ENCODE measurements around the gene KHDC4. TPM values are rescaled to one million over a fixed set of nuclear protein-coding genes. Genes with fewer than 3 reads are reported as not detected.

KHDC4 gene
- total and polyA plus RNA-seq, 10 of the 15 experiments (the other 5 are each of a cell fraction or from before 2014, with no cell fraction given), result 11.7 to 109 (median 41.9) TPM

DNA sequence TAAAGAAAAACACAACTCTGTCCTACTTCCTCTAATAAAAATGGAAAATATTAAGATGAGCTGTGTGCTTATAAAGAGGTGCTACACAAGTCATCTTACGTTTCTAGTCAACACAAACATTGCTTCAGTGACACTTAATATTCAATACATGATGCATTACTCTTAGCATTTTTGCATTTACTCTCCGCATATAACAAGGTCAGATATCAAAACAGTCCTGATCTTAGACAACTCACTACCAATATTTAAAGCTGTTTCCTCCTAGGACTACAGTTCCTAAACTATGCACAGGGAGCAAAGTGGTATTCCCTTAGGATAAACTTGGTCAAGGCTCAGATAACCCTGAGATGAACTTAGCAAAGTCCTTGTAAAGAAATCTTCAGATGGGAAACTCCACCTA, 35.3 kb downstream of the KHDC4 start:
- no peak overlapping the region for H3K27ac ChIP-seq (ENCODE audit: control insufficient read depth, insufficient read depth)
- H3K27me3 ChIP-seq (replicated peaks in 1 of 2; ENCODE audit: control insufficient read depth in 2 of 2, insufficient read depth in 2 of 2, low read length in 1 of 2), result no peaks in the 10 kb centered on the region
- H3K9me3 ChIP-seq (replicated peaks; ENCODE audit: control insufficient read depth, insufficient read depth, low read length), result no peaks in the 10 kb centered on the region
- TF ChIP-seq, protein P1, sequence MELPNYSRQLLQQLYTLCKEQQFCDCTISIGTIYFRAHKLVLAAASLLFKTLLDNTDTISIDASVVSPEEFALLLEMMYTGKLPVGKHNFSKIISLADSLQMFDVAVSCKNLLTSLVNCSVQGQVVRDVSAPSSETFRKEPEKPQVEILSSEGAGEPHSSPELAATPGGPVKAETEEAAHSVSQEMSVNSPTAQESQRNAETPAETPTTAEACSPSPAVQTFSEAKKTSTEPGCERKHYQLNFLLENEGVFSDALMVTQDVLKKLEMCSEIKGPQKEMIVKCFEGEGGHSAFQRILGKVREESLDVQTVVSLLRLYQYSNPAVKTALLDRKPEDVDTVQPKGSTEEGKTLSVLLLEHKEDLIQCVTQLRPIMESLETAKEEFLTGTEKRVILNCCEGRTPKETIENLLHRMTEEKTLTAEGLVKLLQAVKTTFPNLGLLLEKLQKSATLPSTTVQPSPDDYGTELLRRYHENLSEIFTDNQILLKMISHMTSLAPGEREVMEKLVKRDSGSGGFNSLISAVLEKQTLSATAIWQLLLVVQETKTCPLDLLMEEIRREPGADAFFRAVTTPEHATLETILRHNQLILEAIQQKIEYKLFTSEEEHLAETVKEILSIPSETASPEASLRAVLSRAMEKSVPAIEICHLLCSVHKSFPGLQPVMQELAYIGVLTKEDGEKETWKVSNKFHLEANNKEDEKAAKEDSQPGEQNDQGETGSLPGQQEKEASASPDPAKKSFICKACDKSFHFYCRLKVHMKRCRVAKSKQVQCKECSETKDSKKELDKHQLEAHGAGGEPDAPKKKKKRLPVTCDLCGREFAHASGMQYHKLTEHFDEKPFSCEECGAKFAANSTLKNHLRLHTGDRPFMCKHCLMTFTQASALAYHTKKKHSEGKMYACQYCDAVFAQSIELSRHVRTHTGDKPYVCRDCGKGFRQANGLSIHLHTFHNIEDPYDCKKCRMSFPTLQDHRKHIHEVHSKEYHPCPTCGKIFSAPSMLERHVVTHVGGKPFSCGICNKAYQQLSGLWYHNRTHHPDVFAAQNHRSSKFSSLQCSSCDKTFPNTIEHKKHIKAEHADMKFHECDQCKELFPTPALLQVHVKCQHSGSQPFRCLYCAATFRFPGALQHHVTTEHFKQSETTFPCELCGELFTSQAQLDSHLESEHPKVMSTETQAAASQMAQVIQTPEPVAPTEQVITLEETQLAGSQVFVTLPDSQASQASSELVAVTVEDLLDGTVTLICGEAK (IDR thresholded peaks at IDR 0.05; ENCODE audit: borderline replicate concordance), result no peak
- TF ChIP-seq, protein P2, sequence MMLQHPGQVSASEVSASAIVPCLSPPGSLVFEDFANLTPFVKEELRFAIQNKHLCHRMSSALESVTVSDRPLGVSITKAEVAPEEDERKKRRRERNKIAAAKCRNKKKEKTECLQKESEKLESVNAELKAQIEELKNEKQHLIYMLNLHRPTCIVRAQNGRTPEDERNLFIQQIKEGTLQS (IDR thresholded peaks at IDR 0.05; ENCODE audit: borderline replicate concordance, extremely low read depth, low read depth, low read length), result no peak
- TF ChIP-seq KAT2A (conservative IDR thresholded peaks at IDR 0.05; ENCODE audit: control insufficient read depth, low read depth, low read length) (no peak), SRF (IDR thresholded peaks at IDR 0.05; ENCODE audit: low read depth in 2 of 2, low read length in 2 of 2) (no peak), CBX3 (IDR thresholded peaks at IDR 0.05; ENCODE audit: borderline replicate concordance, low read depth) (no peak)
- TF ChIP-seq, protein P3, sequence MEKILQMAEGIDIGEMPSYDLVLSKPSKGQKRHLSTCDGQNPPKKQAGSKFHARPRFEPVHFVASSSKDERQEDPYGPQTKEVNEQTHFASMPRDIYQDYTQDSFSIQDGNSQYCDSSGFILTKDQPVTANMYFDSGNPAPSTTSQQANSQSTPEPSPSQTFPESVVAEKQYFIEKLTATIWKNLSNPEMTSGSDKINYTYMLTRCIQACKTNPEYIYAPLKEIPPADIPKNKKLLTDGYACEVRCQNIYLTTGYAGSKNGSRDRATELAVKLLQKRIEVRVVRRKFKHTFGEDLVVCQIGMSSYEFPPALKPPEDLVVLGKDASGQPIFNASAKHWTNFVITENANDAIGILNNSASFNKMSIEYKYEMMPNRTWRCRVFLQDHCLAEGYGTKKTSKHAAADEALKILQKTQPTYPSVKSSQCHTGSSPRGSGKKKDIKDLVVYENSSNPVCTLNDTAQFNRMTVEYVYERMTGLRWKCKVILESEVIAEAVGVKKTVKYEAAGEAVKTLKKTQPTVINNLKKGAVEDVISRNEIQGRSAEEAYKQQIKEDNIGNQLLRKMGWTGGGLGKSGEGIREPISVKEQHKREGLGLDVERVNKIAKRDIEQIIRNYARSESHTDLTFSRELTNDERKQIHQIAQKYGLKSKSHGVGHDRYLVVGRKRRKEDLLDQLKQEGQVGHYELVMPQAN (conservative IDR thresholded peaks at IDR 0.05), result no peak
- H3K79me2 ChIP-seq (ENCODE audit: control insufficient read depth, insufficient read depth, low read length), result no peaks in the 10 kb centered on the region
- intact Hi-C loops (cut with micrococcal nuclease; ENCODE audit: unreplicated experiment) (no loop called here), in situ Hi-C loops (cut with MboI) (no loop called here)
- H2AFZ ChIP-seq (ENCODE audit: control insufficient read depth, low read depth, low read length), result no peak overlapping the region
- ChIA-PET POLR2A (interaction anchor here (0.5 to 1.8 kb wide), 4 partner anchors 10 to 228 kb away, joined by 4 to 7 read pairs (median 4); no protein-coding TSS in a partner anchor), CTCF (interaction anchor here (0.6 to 1.9 kb wide), 10 partner anchors 8 to 938 kb away, joined by 3 to 8 read pairs (median 3); partner anchors contain the start of gene PYGO2), RAD21 (ENCODE audit: unreplicated experiment) (interaction anchor here (0.6 to 2.1 kb wide), 4 partner anchors 16 to 59 kb away, joined by 3 to 6 read pairs (median 4); no protein-coding TSS in a partner anchor), SMC1A (ENCODE audit: uncharacterized antibody, unreplicated experiment) (interaction anchor here (0.8 to 1.9 kb wide), 8 partner anchors 14 to 167 kb away, joined by 3 to 7 read pairs (median 4); partner anchors contain the start of gene SYT11)
- no peaks in the 10 kb centered on the region for H4K20me1 ChIP-seq (ENCODE audit: control insufficient read depth, insufficient read depth)
- no peak overlapping the region for H3K4me3 ChIP-seq
- ATAC-seq (no peak), DNase-seq (ENCODE audit: low read depth, low spot score) (no peak), FAIRE-seq (no peak)
- H3K4me1 ChIP-seq (ENCODE audit: control insufficient read depth, insufficient read depth, low read length), result no peaks in the 10 kb centered on the region
- H3K4me2 ChIP-seq (ENCODE audit: control insufficient read depth, insufficient read depth), result no peak overlapping the region
- peaks cover 5 to 18% of the 10 kb centered on the region in 2 experiments for H3K36me3 ChIP-seq (ENCODE audit: control insufficient read depth in 2 of 2, insufficient read depth in 2 of 2, low read length in 1 of 2)
- H3K9ac ChIP-seq (ENCODE audit: control insufficient read depth, insufficient read depth, low read length), result no peak overlapping the region
- 100% methylated on average over 2 of the region's 2 CpGs for WGBS (ENCODE audit: insufficient coverage, insufficient replicate concordance, low lambda C conversion rate, missing lambda C conversion rate)
- no TSS peak for BruUV-seq (replicated peaks)
